ENCODE data around the gene EFNA3. TPM values are rescaled to one million over a fixed set of nuclear protein-coding genes. Genes with fewer than 3 reads are reported as not detected.

The EFNA3 gene
- total and polyA plus RNA-seq, 9 of the 15 experiments (the other 6 are each of a cell fraction or from before 2014, with no cell fraction given): 0.59 to 7.9 (median 4.7) TPM

GRCh38 chr1:155134880-155135414 lies 56.3 kb downstream of the EFNA3 start (continued):
- TF ChIP-seq AFF1 (IDR thresholded peaks at IDR 0.05; ENCODE audit: low read depth in 1 of 2, partially characterized antibody in 2 of 2) (peak in 1 of 2 experiments; percentile 40), RBM15 (IDR thresholded peaks at IDR 0.05; ENCODE audit: insufficient read depth, low read length) (no peak), SIX5 (IDR thresholded peaks at IDR 0.05; ENCODE audit: borderline replicate concordance in 1 of 2, insufficient read depth in 1 of 2, low read depth in 1 of 2, low read length in 2 of 2) (no peak), CLOCK (CRISPR knock-in tag; IDR thresholded peaks at IDR 0.05; ENCODE audit: borderline replicate concordance) (no peak), ARID4B (CRISPR knock-in tag; IDR thresholded peaks at IDR 0.05) (peak; percentile 82; the same call in 1 of the 2 replicates), THRB (CRISPR knock-in tag; conservative IDR thresholded peaks at IDR 0.05) (no peak), ELK3 (CRISPR knock-in tag; IDR thresholded peaks at IDR 0.05) (no peak), ZC3H8 (IDR thresholded peaks at IDR 0.05) (no peak), TRIM25 (IDR thresholded peaks at IDR 0.05; ENCODE audit: borderline replicate concordance) (no peak), CBFB (CRISPR knock-in tag; IDR thresholded peaks at IDR 0.05) (no peak)
